B cell (primary cell): Measurements from ENCODE around the gene ZNF23. TPM values are rescaled to one million over a fixed set of nuclear protein-coding genes. Genes with fewer than 3 reads are reported as not detected.

Source experiments
- ATAC-seq: fragments of 200-7000 bp; cut with Tn5 transposase; one replicate; pipeline ENCODE4 v1.10.0; 2021; ENCODE audit warnings: low read depth, mild to moderate bottlenecking, moderate number of reproducible peaks, moderate library complexity
- CTCF ChIA-PET: fragments of 350-600 bp; sonication (Branson Sonifier 250); formaldehyde crosslinking; loops from one replicate; lab custom pipeline; 2021; ENCODE audit warnings: antibody characterized with exemption, inconsistent platforms; lab: Charles Lee
- POLR2A ChIA-PET: fragments of 350-600 bp; sonication (Branson Sonifier 250); formaldehyde crosslinking; loops from one replicate; lab custom pipeline; 2021; ENCODE audit warnings: antibody characterized with exemption; lab: Charles Lee
- DNase-seq: peaks from one replicate; pipeline ENCODE4 v3.0.0; 2013
- H2AFZ ChIP-seq: 2 replicates; pipeline ENCODE4 v1.6.1; 2012; ENCODE audit warnings: mild to moderate bottlenecking, low read depth, low read length; ENCODE audit not compliant: insufficient read depth, poor library complexity, severe bottlenecking
- H3K27ac ChIP-seq, 2 donors: 1 replicate in 1 of 2; 2 replicates in 1 of 2; pipeline ENCODE4 v1.5.1; 2012 to 2013; ENCODE audit warnings: low read length in 2 of 2, mild to moderate bottlenecking in 2 of 2, moderate library complexity in 1 of 2
- H3K27me3 ChIP-seq, 4 experiments: fragments of 200-600 bp in 1 of 4; sonication (generic) in 1 of 4; replicated peaks in 1 of 4; 1 replicate in 2 of 4; 2 replicates in 2 of 4; pipeline versions ENCODE4 v1.6.1 to v1.7.0; 2013 to 2016; ENCODE audit warnings: low read length in 3 of 4, mild to moderate bottlenecking in 2 of 4, mixed read lengths in 1 of 4, moderate library complexity in 1 of 4; ENCODE audit not compliant: insufficient read depth in 4 of 4, control insufficient read depth in 3 of 4; ENCODE audit errors: control extremely low read depth in 1 of 4
- H3K36me3 ChIP-seq, 2 experiments: replicated peaks in 1 of 2; 1 replicate in 1 of 2; 2 replicates in 1 of 2; pipeline versions ENCODE4 v1.6.1 to v1.7.1; 2013; ENCODE audit warnings: low read length in 1 of 2; ENCODE audit not compliant: insufficient read depth in 2 of 2, control insufficient read depth in 1 of 2; ENCODE audit errors: control extremely low read depth in 1 of 2, extremely low read depth in 1 of 2
- H3K4me1 ChIP-seq, 2 donors: fragments of 200-600 bp in 1 of 2; sonication (generic) in 1 of 2; 1 replicate in 1 of 2; 2 replicates in 1 of 2; pipeline versions ENCODE4 v1.5.1 to v1.6.1; 2013 to 2017; ENCODE audit warnings: low read length in 2 of 2; ENCODE audit not compliant: control insufficient read depth in 2 of 2, insufficient read depth in 2 of 2
- H3K4me2 ChIP-seq: replicated peaks from 2 replicates; pipeline ENCODE3; 2012; ENCODE audit warnings: mild to moderate bottlenecking, low read depth, low read length; ENCODE audit not compliant: poor library complexity, severe bottlenecking
- H3K4me3 ChIP-seq, 5 experiments: fragments of 200-600 bp in 1 of 5; sonication (generic) in 1 of 5; 1 replicate in 3 of 5; 2 replicates in 2 of 5; pipeline versions ENCODE4 v1.5.1 to v1.7.0; 2011 to 2016; ENCODE audit warnings: low read length in 4 of 5, mild to moderate bottlenecking in 4 of 5, low read depth in 2 of 5, control low read depth in 1 of 5, moderate library complexity in 1 of 5; ENCODE audit not compliant: insufficient read depth in 1 of 5; ENCODE audit errors: control extremely low read depth in 1 of 5, extremely low read depth in 1 of 5
- H3K79me2 ChIP-seq: fragments of 200-600 bp; sonication (generic); one replicate; pipeline ENCODE4 v1.6.0; 2016; ENCODE audit warnings: low read length; ENCODE audit not compliant: control insufficient read depth, insufficient read depth
- H3K9ac ChIP-seq: fragments of 200-600 bp; sonication (generic); 2 replicates; pipeline ENCODE4 v1.6.1; 2017; ENCODE audit warnings: mild to moderate bottlenecking, low read length, moderate library complexity
- H3K9me3 ChIP-seq, 3 donors: one replicate each; pipeline versions ENCODE4 v1.6.1 to v1.7.1; 2013; ENCODE audit warnings: low read length in 2 of 3; ENCODE audit not compliant: control insufficient read depth in 2 of 3, insufficient read depth in 1 of 3; ENCODE audit errors: control extremely low read depth in 1 of 3
- H4K20me1 ChIP-seq: 2 replicates; pipeline ENCODE4 v1.6.0; 2012; ENCODE audit warnings: mild to moderate bottlenecking, low read length; ENCODE audit not compliant: insufficient read depth, control insufficient read depth, poor library complexity, severe bottlenecking
- H3K27ac Mint-ChIP-seq: one replicate; pipeline ENCODE4 v1.8.0; 2021; ENCODE audit warnings: mixed read lengths
- H3K27me3 Mint-ChIP-seq: one replicate; pipeline ENCODE4 v1.8.0; 2021; ENCODE audit warnings: mixed read lengths
- H3K4me1 Mint-ChIP-seq: one replicate; pipeline ENCODE4 v1.8.0; 2021; ENCODE audit warnings: mixed read lengths
- H3K4me3 Mint-ChIP-seq: one replicate; pipeline ENCODE4 v1.8.0; 2021; ENCODE audit warnings: mixed read lengths
- H3K9me3 Mint-ChIP-seq: one replicate; pipeline ENCODE4 v1.8.0; 2022; ENCODE audit warnings: mixed read lengths; ENCODE audit not compliant: insufficient read depth
- EZH2 ChIP-seq: IDR thresholded peaks from 2 replicates; pipeline ENCODE4 v1.6.1; 2012; ENCODE audit warnings: borderline replicate concordance, low read depth, mild to moderate bottlenecking, moderate library complexity, low read length; ENCODE audit not compliant: insufficient read depth, poor library complexity, severe bottlenecking
- WGBS: methylation state at CpG from one replicate; pipeline ENCODE4 v1.1.5; 2013; ENCODE audit warnings: missing lambda C conversion rate; ENCODE audit not compliant: insufficient coverage; 5-methylcytosine and 5-hydroxymethylcytosine counted together
- intact Hi-C: fragments of 100-400 bp; cut with micrococcal nuclease; formaldehyde crosslinking; loops from one replicate; pipeline ENCODE4 v1.10.0; 2022
- polyA plus RNA-seq: library from polyadenylated mRNA; depleted of rRNA; stranded (reverse); fragments of >200 nt; gene quantifications from 2 replicates; pipeline ENCODE4 v1.2.3, GENCODE V29; 2012
- total RNA-seq, 2 donors: library from RNA; stranded (reverse); fragments of 120-200 nt in 1 of 2; gene quantifications; 1 replicate in 1 of 2; 2 replicates in 1 of 2; pipeline versions ENCODE4 v1.2.3 to v1.2.4, GENCODE V29; 2013 to 2022
- TF ChIP-seq, protein P1 (sequence below): fragments of 200-600 bp; IDR thresholded peaks from one replicate; pipeline ENCODE4 v1.8.0; 2022; ENCODE audit warnings: antibody characterized with exemption, mild to moderate bottlenecking

The ZNF23 gene
- total and polyA plus RNA-seq, 2 donors (not counting 1 experiment from before 2014, with no cell fraction given), result 8.4 to 15.0 TPM

DNA sequence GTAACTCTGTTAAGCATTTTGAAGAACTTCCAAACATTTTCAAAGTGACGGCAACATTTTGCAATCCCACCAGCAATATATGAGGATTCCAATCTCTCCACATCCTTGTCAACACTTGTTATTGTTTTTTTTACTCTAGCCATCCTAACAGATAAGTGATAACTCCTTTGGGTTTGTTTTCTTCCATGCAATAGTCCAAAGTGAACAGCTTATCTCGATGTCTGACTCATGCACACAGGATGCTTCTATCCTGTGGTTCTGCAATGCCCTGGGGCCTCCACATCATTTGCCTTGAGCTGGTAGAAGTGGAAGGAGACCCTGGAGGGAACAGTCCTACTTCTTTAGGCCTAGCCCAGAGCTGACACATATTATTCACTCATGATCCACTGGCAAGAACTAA lies 33.2 kb downstream of the ZNF23 start:
- Mint-ChIP-seq H3K9me3 (no peaks in the 10 kb centered on the region), H3K4me1 (peaks cover 4% of the 10 kb centered on the region), H3K27ac (no peak overlapping the region), H3K4me3 (no peak overlapping the region), H3K27me3 (peaks cover 60% of the 10 kb centered on the region)
- DNase-seq (no peak), ATAC-seq (no peak)
- no peak overlapping the region for H3K9ac ChIP-seq
- H3K4me1 ChIP-seq, result peaks cover 0 to 4% of the 10 kb centered on the region in 2 donors
- H3K79me2 ChIP-seq, result no peaks in the 10 kb centered on the region
- intact Hi-C loops, result no loop called here
- WGBS, result 100% methylated on average over 1 of the region's 2 CpGs
- no peak overlapping the region for H3K4me2 ChIP-seq
- H3K36me3 ChIP-seq, result no peaks in the 10 kb centered on the region
- H4K20me1 ChIP-seq, result no peaks in the 10 kb centered on the region
- H3K27ac ChIP-seq, result no peak overlapping the region
- ChIA-PET POLR2A (no interaction called here), CTCF (no interaction called here)
- peaks cover 0 to 43% (median 8%) of the 10 kb centered on the region in 4 experiments for H3K27me3 ChIP-seq
- TF ChIP-seq, protein P1, sequence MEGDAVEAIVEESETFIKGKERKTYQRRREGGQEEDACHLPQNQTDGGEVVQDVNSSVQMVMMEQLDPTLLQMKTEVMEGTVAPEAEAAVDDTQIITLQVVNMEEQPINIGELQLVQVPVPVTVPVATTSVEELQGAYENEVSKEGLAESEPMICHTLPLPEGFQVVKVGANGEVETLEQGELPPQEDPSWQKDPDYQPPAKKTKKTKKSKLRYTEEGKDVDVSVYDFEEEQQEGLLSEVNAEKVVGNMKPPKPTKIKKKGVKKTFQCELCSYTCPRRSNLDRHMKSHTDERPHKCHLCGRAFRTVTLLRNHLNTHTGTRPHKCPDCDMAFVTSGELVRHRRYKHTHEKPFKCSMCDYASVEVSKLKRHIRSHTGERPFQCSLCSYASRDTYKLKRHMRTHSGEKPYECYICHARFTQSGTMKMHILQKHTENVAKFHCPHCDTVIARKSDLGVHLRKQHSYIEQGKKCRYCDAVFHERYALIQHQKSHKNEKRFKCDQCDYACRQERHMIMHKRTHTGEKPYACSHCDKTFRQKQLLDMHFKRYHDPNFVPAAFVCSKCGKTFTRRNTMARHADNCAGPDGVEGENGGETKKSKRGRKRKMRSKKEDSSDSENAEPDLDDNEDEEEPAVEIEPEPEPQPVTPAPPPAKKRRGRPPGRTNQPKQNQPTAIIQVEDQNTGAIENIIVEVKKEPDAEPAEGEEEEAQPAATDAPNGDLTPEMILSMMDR, result no peak
- no peak for TF ChIP-seq EZH2
- no peak overlapping the region for H3K4me3 ChIP-seq
- H2AFZ ChIP-seq, result no peak overlapping the region
- peaks cover 0 to 18% (median 0%) of the 10 kb centered on the region in 3 donors for H3K9me3 ChIP-seq

DNA sequence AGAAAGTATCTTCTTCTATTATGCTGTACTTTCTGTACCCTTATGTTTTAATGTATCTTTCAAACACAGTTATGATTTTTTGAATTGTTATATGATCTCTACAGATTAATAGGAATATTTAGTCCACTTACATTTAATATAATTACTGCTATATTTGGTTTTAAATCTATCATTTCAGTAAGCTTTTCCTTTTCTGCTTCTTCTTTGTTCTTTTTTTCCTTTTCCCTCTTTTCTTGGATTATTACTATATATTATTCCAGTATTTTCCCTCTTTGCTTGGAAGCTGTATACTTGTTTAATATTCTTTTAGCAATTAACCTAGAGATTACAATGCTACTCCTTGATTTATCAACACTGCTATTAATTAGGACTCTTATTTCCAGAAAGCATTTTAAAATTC lies 33.7 kb downstream of the ZNF23 start:
- no peak overlapping the region for H3K4me3 ChIP-seq
- ATAC-seq (no peak), DNase-seq (no peak)
- TF ChIP-seq EZH2, result no peak
- TF ChIP-seq, protein P1, result no peak
- H3K9ac ChIP-seq, result no peak overlapping the region
- Mint-ChIP-seq H3K27me3 (peaks cover 60% of the 10 kb centered on the region), H3K4me3 (no peak overlapping the region), H3K9me3 (no peaks in the 10 kb centered on the region), H3K27ac (no peak overlapping the region), H3K4me1 (peaks cover 4% of the 10 kb centered on the region)
- no peak overlapping the region for H3K27ac ChIP-seq
- intact Hi-C loops, result no loop called here
- POLR2A ChIA-PET, result no interaction called here
- H4K20me1 ChIP-seq, result no peaks in the 10 kb centered on the region
- H3K9me3 ChIP-seq, result peaks cover 0 to 18% (median 0%) of the 10 kb centered on the region in 3 donors
- peaks cover 0 to 43% (median 8%) of the 10 kb centered on the region in 4 experiments for H3K27me3 ChIP-seq
- no peak overlapping the region for H3K4me2 ChIP-seq
- CTCF ChIA-PET, result no interaction called here
- H3K36me3 ChIP-seq, result no peaks in the 10 kb centered on the region
- H3K79me2 ChIP-seq, result no peaks in the 10 kb centered on the region
- no peak overlapping the region for H2AFZ ChIP-seq
- peaks cover 0 to 4% of the 10 kb centered on the region in 2 donors for H3K4me1 ChIP-seq
